H1 (cell line): ENCODE data around the gene FBLN5. TPM values are rescaled to one million over a fixed set of nuclear protein-coding genes. Genes with fewer than 3 reads are reported as not detected.

Experiments used
- CTCF ChIA-PET: fragments of 300-600 bp; sonication (Branson Sonifier 250); formaldehyde crosslinking; loops from one replicate; lab custom pipeline; 2021; ENCODE audit not compliant: partially characterized antibody; lab: Charles Lee
- POLR2A ChIA-PET: fragments of 300-600 bp; sonication (Branson Sonifier 250); formaldehyde crosslinking; loops from one replicate; lab custom pipeline; 2021; ENCODE audit warnings: inconsistent platforms; ENCODE audit not compliant: partially characterized antibody; lab: Charles Lee
- DNase-seq, 2 experiments: peaks; one replicate each; pipeline versions ENCODE4 v3.0.0 to v3.0.0-alpha.2; 2010 to 2022; ENCODE audit warnings: low spot score in 2 of 2, low read depth in 1 of 2, mixed read lengths in 1 of 2
- FAIRE-seq: peaks from 2 replicates; lab custom pipeline; 2011; peaks lifted over from hg19 to GRCh38; lab: Jason Lieb, UNC
- H2AFZ ChIP-seq: 2 replicates; pipeline ENCODE4 v1.8.1; 2012; ENCODE audit warnings: low read length, inconsistent platforms
- H2AK5ac ChIP-seq: 2 replicates; pipeline ENCODE4 v1.6.1; 2013; ENCODE audit warnings: low read depth, low read length
- H2BK120ac ChIP-seq: replicated peaks from 2 replicates; pipeline ENCODE3; 2013; ENCODE audit warnings: low read depth, low read length, inconsistent platforms
- H2BK12ac ChIP-seq: 2 replicates; pipeline ENCODE4 v1.6.1; 2013; ENCODE audit warnings: low read depth, low read length
- H2BK15ac ChIP-seq: 2 replicates; pipeline ENCODE4 v1.6.1; 2013; ENCODE audit warnings: low read length
- H2BK20ac ChIP-seq: 2 replicates; pipeline ENCODE4 v1.6.1; 2013; ENCODE audit warnings: low read length
- H2BK5ac ChIP-seq: 2 replicates; pipeline ENCODE4 v1.6.1; 2013; ENCODE audit warnings: low read depth, low read length
- H3K14ac ChIP-seq: 2 replicates; pipeline ENCODE4 v1.6.1; 2013; ENCODE audit warnings: inconsistent platforms; ENCODE audit not compliant: insufficient read length
- H3K18ac ChIP-seq: 2 replicates; pipeline ENCODE4 v1.6.1; 2013; ENCODE audit warnings: low read length; ENCODE audit errors: extremely low read depth
- H3K23ac ChIP-seq: 2 replicates; pipeline ENCODE4 v1.6.1; 2013; ENCODE audit warnings: inconsistent platforms; ENCODE audit not compliant: insufficient read length
- H3K23me2 ChIP-seq: 2 replicates; pipeline ENCODE4 v1.6.1; 2013; ENCODE audit warnings: low read depth, low read length
- H3K27ac ChIP-seq: 2 replicates; pipeline ENCODE4 v1.6.1; 2011; ENCODE audit warnings: low read depth, low read length, inconsistent platforms
- H3K27me3 ChIP-seq, 4 experiments: replicated peaks in 1 of 4; 1 replicate in 1 of 4; 2 replicates in 3 of 4; pipeline versions ENCODE4 v1.6.1 to v1.8.1; 2011 to 2013; ENCODE audit warnings: low read length in 3 of 4, mild to moderate bottlenecking in 3 of 4, inconsistent platforms in 2 of 4, mixed read lengths in 2 of 4, moderate library complexity in 1 of 4; ENCODE audit not compliant: control insufficient read depth in 3 of 4, insufficient read depth in 3 of 4; ENCODE audit errors: extremely low read depth in 1 of 4
- H3K36me3 ChIP-seq, 4 experiments: 2 replicates each; pipeline versions ENCODE4 v1.6.1 to v1.8.1; 2011 to 2013; ENCODE audit warnings: mild to moderate bottlenecking in 4 of 4, low read length in 3 of 4, moderate library complexity in 2 of 4, control low read depth in 1 of 4, inconsistent platforms in 1 of 4; ENCODE audit not compliant: insufficient read depth in 4 of 4, control insufficient read depth in 2 of 4
- H3K4ac ChIP-seq: replicated peaks from 2 replicates; pipeline ENCODE3; 2013; ENCODE audit warnings: low read length, low read depth, mixed read lengths, inconsistent platforms; ENCODE audit not compliant: insufficient read length
- H3K4me1 ChIP-seq, 4 experiments: replicated peaks in 1 of 4; 1 replicate in 1 of 4; 2 replicates in 3 of 4; pipeline versions ENCODE4 v1.6.1 to v1.8.1; 2011 to 2013; ENCODE audit warnings: low read length in 3 of 4, inconsistent platforms in 2 of 4, mixed read lengths in 1 of 4; ENCODE audit not compliant: insufficient read depth in 4 of 4, control insufficient read depth in 3 of 4
- H3K4me2 ChIP-seq, 2 experiments: 2 replicates each; pipeline versions ENCODE4 v1.6.1 to v1.8.1; 2011 to 2013; ENCODE audit warnings: low read depth in 2 of 2, low read length in 2 of 2, control low read depth in 1 of 2, inconsistent platforms in 1 of 2, mild to moderate bottlenecking in 1 of 2; ENCODE audit not compliant: insufficient read depth in 1 of 2
- H3K4me3 ChIP-seq, 4 experiments: fragments of 200-600, 300-600 bp in 1 of 4; sonication (generic), shearing (Covaris generic), sonication (Bioruptor Twin) in 1 of 4; 2 replicates each; pipeline versions ENCODE4 v1.5.1 to v1.8.1; 2011 to 2016; ENCODE audit warnings: low read length in 4 of 4, low read depth in 3 of 4, control low read depth in 2 of 4, inconsistent platforms in 2 of 4, mild to moderate bottlenecking in 2 of 4, mixed read lengths in 1 of 4, moderate library complexity in 1 of 4; ENCODE audit not compliant: insufficient read depth in 2 of 4; ENCODE audit errors: extremely low read depth in 1 of 4
- H3K56ac ChIP-seq: replicated peaks from 2 replicates; pipeline ENCODE3; 2013; ENCODE audit warnings: low read depth, mild to moderate bottlenecking, mixed read lengths, low read length, inconsistent platforms; ENCODE audit not compliant: insufficient read length
- H3K79me1 ChIP-seq: 2 replicates; pipeline ENCODE4 v1.6.1; 2013; ENCODE audit warnings: low read depth, low read length, control low read depth
- H3K79me2 ChIP-seq, 2 experiments: 2 replicates each; pipeline versions ENCODE4 v1.6.1 to v1.8.1; 2012 to 2013; ENCODE audit warnings: low read length in 2 of 2, mild to moderate bottlenecking in 2 of 2, inconsistent platforms in 1 of 2; ENCODE audit not compliant: insufficient read depth in 2 of 2, control insufficient read depth in 1 of 2
- H3K9ac ChIP-seq, 4 experiments: replicated peaks in 1 of 4; 1 replicate in 1 of 4; 2 replicates in 3 of 4; pipeline versions ENCODE4 v1.6.1 to v1.8.1; 2011 to 2013; ENCODE audit warnings: low read depth in 3 of 4, low read length in 3 of 4, control low read depth in 2 of 4, mild to moderate bottlenecking in 2 of 4, moderate library complexity in 2 of 4, inconsistent platforms in 1 of 4; ENCODE audit errors: extremely low read depth in 1 of 4
- H3K9me3 ChIP-seq, 2 experiments: 2 replicates each; pipeline versions ENCODE4 v1.6.1 to v1.8.1; 2012 to 2013; ENCODE audit warnings: mild to moderate bottlenecking in 2 of 2, moderate library complexity in 2 of 2, control low read depth in 1 of 2, inconsistent platforms in 1 of 2, low read depth in 1 of 2, low read length in 1 of 2, mixed read lengths in 1 of 2; ENCODE audit not compliant: insufficient read depth in 2 of 2
- H4K20me1 ChIP-seq, 2 experiments: replicated peaks in 1 of 2; 2 replicates each; pipeline versions ENCODE3 to v1.8.1; 2011 to 2013; ENCODE audit warnings: inconsistent platforms in 2 of 2, low read length in 2 of 2, mild to moderate bottlenecking in 1 of 2; ENCODE audit not compliant: insufficient read depth in 2 of 2, control insufficient read depth in 1 of 2
- H4K5ac ChIP-seq: 2 replicates; pipeline ENCODE4 v1.6.1; 2013; ENCODE audit warnings: low read length, low read depth, mixed read lengths, inconsistent platforms; ENCODE audit not compliant: insufficient read length
- H4K8ac ChIP-seq: 2 replicates; pipeline ENCODE4 v1.8.0; 2013; ENCODE audit warnings: mild to moderate bottlenecking, moderate library complexity, low read length, inconsistent platforms; ENCODE audit not compliant: insufficient read depth; ENCODE audit errors: extremely low read depth
- H4K91ac ChIP-seq: replicated peaks from 2 replicates; pipeline ENCODE3; 2013; ENCODE audit warnings: low read length, mixed read lengths, inconsistent platforms; ENCODE audit not compliant: insufficient read length
- CREB1 ChIP-seq: IDR thresholded peaks from 2 replicates; pipeline ENCODE4 v1.6.1; 2012; ENCODE audit warnings: inconsistent platforms
- FOSL1 ChIP-seq: IDR thresholded peaks from 2 replicates; pipeline ENCODE4 v1.6.1; 2011; ENCODE audit warnings: mild to moderate bottlenecking, low read depth, low read length, moderate library complexity; ENCODE audit not compliant: insufficient read depth
- HDAC6 ChIP-seq: IDR thresholded peaks from one replicate; pipeline ENCODE4 v1.7.1; 2012; ENCODE audit warnings: low read depth, mild to moderate bottlenecking, inconsistent platforms, low read length, moderate library complexity
- NANOG ChIP-seq: IDR thresholded peaks from 2 replicates; pipeline ENCODE4 v1.6.1; 2011; ENCODE audit warnings: low read length, low read depth, mild to moderate bottlenecking, inconsistent platforms; ENCODE audit not compliant: insufficient read depth, poor library complexity, severe bottlenecking
- PHF8 ChIP-seq: fragments of 200-600 bp; sonication (generic); conservative IDR thresholded peaks from 2 replicates; pipeline ENCODE4 v1.7.1; 2012; ENCODE audit warnings: low read depth, mild to moderate bottlenecking, inconsistent platforms, low read length, moderate library complexity
- RNF2 ChIP-seq: fragments of 200-900, 300-1000 bp; sonication (generic); IDR thresholded peaks from 2 replicates; pipeline ENCODE4 v1.7.1; 2016; ENCODE audit warnings: borderline replicate concordance, low read depth, mild to moderate bottlenecking, antibody characterized with exemption, low read length; ENCODE audit not compliant: poor library complexity, severe bottlenecking; ENCODE audit errors: missing control alignments
- RXRA ChIP-seq: IDR thresholded peaks from 2 replicates; pipeline ENCODE4 v1.6.1; 2011; ENCODE audit warnings: low read depth, mild to moderate bottlenecking, low read length, moderate library complexity; ENCODE audit not compliant: insufficient read depth
- SP1 ChIP-seq: IDR thresholded peaks from 2 replicates; pipeline ENCODE4 v1.6.1; 2011; ENCODE audit warnings: low read depth, low read length
- SP2 ChIP-seq: IDR thresholded peaks from 2 replicates; pipeline ENCODE4 v1.6.1; 2012; ENCODE audit warnings: mild to moderate bottlenecking, low read length, inconsistent platforms
- SP4 ChIP-seq: IDR thresholded peaks from 2 replicates; pipeline ENCODE4 v1.6.1; 2012; ENCODE audit warnings: low read length, inconsistent platforms
- WGBS, 2 experiments: shearing (Covaris generic) in 1 of 2; methylation state at CpG; one replicate each; pipeline versions ENCODE4 v1.1.6 to v1.1.7; 2013 to 2015; ENCODE audit warnings: low lambda C conversion rate in 2 of 2, mixed read lengths in 2 of 2, inconsistent platforms in 1 of 2, low coverage in 1 of 2, missing lambda C conversion rate in 1 of 2; ENCODE audit not compliant: insufficient replicate concordance in 2 of 2, insufficient coverage in 1 of 2, insufficient read length in 1 of 2; ENCODE audit errors: extremely low coverage in 1 of 2, missing lambda C conversion rate in 1 of 2; 5-methylcytosine and 5-hydroxymethylcytosine counted together
- polyA plus RNA-seq, 7 experiments: library from polyadenylated mRNA; depleted of rRNA in 3 of 7; stranded (reverse) in 5 of 7; unstranded in 2 of 7; fragments of >200 nt in 5 of 7; fragments of 200-250 nt in 2 of 7; gene quantifications; 1 replicate in 5 of 7; 2 replicates in 1 of 7; 4 replicates in 1 of 7; pipeline versions ENCODE4 v1.2.1 to v1.2.3, GENCODE V29; 2011 to 2013; ENCODE audit warnings: missing spikeins in 2 of 7, mixed read lengths in 2 of 7
- total RNA-seq: library from RNA; stranded (reverse); fragmentation: NEBNext Ultra II Directional; extraction: Animal tissue kit (Norgen Biotek cat#: 25700); gene quantifications from 2 replicates; pipeline ENCODE4 v1.2.1, GENCODE V29; 2021

Gene FBLN5
- total and polyA plus RNA-seq, 2 of the 8 experiments (the other 6 are each of a cell fraction or from before 2014, with no cell fraction given): 0.88 to 3.5 TPM

DNA sequence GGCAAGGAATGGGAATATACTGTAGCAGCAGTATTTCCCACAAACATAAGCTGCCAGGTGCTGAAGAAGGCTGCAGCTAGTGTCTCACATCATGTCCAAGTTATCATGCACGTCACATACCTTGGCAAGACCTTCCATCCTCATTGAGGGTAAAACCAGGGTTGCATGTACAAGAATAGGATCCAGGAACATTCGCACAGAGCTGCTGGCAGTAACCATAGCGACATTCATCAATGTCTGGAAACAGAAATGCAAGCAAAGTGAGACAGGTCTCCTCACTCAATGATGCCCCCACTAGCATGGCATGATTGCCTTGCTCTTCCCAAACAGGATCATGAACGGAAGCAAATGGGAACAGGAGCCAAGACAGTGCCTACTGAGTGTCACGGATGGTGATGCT is 56.4 kb downstream of the FBLN5 start:
- Histone ChIP-seq H3K23ac (no peak overlapping the region), H4K5ac (no peak overlapping the region), H2BK120ac (no peak overlapping the region), H4K91ac (no peak overlapping the region), H3K18ac (no peak overlapping the region), H3K79me2 (no peaks in the 10 kb centered on the region), H2BK20ac (no peak overlapping the region), H2BK12ac (no peak overlapping the region), H3K23me2 (no peaks in the 10 kb centered on the region), H3K4me3 (no peak overlapping the region), H2AK5ac (no peak overlapping the region), H3K9ac (no peak overlapping the region), H3K9me3 (no peaks in the 10 kb centered on the region), H2AFZ (no peak overlapping the region), H3K14ac (no peak overlapping the region), H3K4me1 (no peaks in the 10 kb centered on the region), H2BK15ac (no peak overlapping the region), H3K27ac (no peak overlapping the region), H3K4me2 (no peak overlapping the region), H3K27me3 (no peaks in the 10 kb centered on the region), H3K79me1 (no peaks in the 10 kb centered on the region), H4K8ac (no peak overlapping the region; the same call in 1 of the 2 replicates), H3K4ac (no peak overlapping the region), H4K20me1 (no peaks in the 10 kb centered on the region), H3K56ac (no peak overlapping the region), H2BK5ac (no peak overlapping the region), H3K36me3 (no peaks in the 10 kb centered on the region)
- ChIA-PET POLR2A (no interaction called here), CTCF (interaction anchor here (1.0 to 3.3 kb wide), 12 partner anchors 10 to 253 kb away, joined by 3 to 13 read pairs (median 6); no protein-coding TSS in a partner anchor)
- no peak for DNase-seq
- WGBS, 2 experiments: 88% methylated on average over 5 of the region's 5 CpGs; no CpG with 5 or more reads in 1 of the 2 experiments
- no peak for FAIRE-seq
- TF ChIP-seq HDAC6 (no peak), CREB1 (no peak), SP2 (no peak), RNF2 (no peak), FOSL1 (no peak), NANOG (no peak), SP1 (no peak), PHF8 (no peak), RXRA (no peak), SP4 (no peak)
